C4-2B (cell line): Measurements from ENCODE around the gene EIF2S2.

Experiments
- H3K27ac ChIP-seq: fragments of 450-650 bp; 2 replicates; pipeline ENCODE4 v1.5.1; 2017
- ZFX ChIP-seq: fragments of 450-650 bp; IDR thresholded peaks from 2 replicates; pipeline ENCODE4 v1.6.1; 2017
- TF ChIP-seq, protein P1 (sequence below): fragments of 450-650 bp; conservative IDR thresholded peaks from 2 replicates; pipeline ENCODE4 v1.5.1; 2017; ENCODE audit warnings: mild to moderate bottlenecking

Gene EIF2S2

DNA sequence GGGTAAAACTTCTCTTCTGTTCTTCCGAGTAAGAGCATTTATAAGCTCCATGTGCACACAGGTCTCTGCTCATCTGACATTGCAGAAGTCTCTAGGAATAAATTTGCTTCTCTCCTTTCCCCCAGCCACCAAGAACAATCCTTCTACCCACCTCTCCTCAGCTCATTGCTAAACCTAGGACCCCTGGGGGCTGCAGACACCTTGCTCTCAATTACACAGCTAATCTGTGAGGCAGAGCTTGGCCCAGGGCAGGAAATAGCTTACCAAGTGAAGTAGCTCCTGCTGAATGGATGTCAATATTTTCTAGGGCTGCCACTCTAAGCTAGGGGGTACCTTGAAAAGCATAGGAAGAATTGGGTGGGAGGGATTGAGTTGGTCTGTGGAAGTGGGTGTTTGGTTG lies 44.0 kb downstream of the EIF2S2 start:
- no peak overlapping the region for H3K27ac ChIP-seq
- TF ChIP-seq, protein P1, sequence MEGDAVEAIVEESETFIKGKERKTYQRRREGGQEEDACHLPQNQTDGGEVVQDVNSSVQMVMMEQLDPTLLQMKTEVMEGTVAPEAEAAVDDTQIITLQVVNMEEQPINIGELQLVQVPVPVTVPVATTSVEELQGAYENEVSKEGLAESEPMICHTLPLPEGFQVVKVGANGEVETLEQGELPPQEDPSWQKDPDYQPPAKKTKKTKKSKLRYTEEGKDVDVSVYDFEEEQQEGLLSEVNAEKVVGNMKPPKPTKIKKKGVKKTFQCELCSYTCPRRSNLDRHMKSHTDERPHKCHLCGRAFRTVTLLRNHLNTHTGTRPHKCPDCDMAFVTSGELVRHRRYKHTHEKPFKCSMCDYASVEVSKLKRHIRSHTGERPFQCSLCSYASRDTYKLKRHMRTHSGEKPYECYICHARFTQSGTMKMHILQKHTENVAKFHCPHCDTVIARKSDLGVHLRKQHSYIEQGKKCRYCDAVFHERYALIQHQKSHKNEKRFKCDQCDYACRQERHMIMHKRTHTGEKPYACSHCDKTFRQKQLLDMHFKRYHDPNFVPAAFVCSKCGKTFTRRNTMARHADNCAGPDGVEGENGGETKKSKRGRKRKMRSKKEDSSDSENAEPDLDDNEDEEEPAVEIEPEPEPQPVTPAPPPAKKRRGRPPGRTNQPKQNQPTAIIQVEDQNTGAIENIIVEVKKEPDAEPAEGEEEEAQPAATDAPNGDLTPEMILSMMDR = no peak
- no peak for TF ChIP-seq ZFX

DNA sequence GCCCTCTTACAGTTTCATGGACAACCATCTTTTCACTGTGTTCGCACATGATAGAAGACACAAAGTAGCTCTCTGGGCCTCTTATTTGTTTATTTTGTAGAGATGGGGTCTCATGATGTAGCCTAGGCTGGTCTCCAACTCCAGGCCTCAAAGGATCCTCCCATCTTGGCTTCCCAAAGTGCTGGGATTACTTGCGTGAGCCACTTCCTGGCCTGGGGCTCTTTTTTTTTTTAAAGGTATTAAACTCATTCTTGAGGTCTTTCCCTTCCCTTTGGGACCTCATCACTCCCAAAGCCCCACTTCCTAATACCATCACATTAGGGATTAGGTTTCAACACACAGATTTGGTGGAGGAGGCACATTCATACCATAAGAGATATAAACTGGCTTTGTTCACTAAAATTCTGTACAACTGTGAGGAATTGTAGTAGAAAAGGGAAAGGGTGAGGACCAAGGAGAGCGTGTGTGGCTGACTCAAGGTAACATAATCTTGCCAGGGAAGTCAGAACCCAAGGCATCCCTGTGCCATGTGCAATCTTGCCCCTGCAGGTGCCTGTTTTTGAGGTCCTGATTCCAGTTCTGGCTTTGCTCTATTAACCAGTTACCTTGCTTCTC lies 45.5 kb downstream of the EIF2S2 start:
- TF ChIP-seq, protein P1 = no peak
- no peak for TF ChIP-seq ZFX
- no peak overlapping the region for H3K27ac ChIP-seq

DNA sequence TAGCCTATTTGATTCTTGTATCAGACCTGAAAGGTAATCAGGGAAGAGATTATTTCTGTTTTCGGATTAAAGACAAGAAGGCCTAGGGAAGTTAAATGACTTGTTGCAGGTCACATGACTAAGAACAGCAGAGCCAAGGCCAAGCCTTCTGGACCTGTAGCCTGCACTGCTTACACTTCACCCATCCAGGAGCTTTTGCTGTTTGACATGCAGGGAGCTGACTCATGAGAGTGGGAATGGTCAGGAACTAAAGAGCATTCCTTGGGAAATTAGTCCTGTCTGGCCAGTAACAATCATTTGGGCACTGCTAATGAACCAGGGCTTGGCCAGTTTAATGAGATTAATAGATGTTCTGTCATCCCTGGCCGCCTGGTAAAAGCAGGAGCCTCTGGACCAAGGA lies 46.8 kb downstream of the EIF2S2 start:
- no peak overlapping the region for H3K27ac ChIP-seq
- TF ChIP-seq, protein P1 = no peak
- no peak for TF ChIP-seq ZFX

DNA sequence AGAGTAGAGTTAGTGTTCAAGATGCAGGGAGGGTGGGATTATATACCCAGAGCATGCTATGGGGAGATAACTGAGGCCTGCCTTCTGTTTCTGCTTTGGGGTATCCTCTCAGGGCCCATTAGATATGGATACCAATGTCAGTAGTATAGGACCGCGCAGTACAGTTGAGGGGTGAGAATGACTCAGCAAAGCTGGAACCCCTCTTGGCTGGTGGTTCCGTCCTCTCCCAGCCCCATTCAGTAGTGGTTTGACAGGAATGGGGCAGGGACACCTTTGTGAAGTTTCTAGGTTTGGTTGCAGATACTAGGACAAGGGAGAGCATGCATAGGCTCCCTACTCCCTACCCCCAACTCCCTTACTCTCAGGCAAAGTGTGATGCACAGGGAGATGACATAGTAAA lies 47.8 kb downstream of the EIF2S2 start:
- TF ChIP-seq, protein P1 = no peak
- no peak for TF ChIP-seq ZFX
- H3K27ac ChIP-seq = no peak overlapping the region

DNA sequence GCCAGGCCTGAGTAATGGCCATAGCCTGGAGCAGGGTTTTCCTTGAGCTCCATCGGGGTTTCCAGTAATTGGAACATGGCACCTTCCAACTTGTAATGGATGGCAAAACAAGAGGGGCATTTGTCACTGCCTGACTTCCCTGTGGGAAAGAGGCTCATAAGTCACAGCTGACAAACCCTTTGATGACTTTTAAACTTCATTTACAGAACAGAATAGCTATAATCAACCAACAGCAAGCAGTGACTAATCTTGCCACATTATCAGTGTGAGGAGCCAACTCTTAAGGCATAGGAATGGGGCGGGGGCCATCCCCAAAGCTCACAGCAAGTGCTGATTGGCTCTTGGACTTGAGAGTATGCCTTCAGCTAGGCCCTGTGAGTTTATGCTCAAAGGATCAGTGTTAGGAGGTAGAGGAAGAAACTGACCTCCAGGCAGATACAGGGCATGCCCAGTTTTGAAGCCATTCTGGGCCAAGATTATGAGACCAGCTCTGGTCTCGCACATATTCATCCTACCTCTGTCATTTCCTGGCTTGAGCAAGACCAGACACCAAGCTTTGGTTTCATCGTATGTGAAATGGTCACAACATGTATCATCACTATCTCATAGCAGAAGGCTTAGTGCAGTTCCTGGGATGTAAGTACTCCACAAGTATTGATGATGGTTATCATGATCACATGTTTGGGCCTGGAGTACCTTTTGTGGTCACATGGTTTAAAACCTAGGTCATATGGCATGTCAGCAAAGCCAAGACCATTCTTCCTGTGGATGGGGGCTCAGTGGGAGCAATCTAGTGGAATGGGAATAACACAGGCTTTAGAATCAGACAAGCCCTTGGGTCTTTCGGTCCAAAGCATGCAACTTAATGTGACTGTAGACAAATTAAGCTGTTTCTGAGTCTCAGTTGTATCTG lies 49.2 kb downstream of the EIF2S2 start:
- no peak overlapping the region for H3K27ac ChIP-seq
- TF ChIP-seq ZFX = no peak
- TF ChIP-seq, protein P1 = no peak

DNA sequence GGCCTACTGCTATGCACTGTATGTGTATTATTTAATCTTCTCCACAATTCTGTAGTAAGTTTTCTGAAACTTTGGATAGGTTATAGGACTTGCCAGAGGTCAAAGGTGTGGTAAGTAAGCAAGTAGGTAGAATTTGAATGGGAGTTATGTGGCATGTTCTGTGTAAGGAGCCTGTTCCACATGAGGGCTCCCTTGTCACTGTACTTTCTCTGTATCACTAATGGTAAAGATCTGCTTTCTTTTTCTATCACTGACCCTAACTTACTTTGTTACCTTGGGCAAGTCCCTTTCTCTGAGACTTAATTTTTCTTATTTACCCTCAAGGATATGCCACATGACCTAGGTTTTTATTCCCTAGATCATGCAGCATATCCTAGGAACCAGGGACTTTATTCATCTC lies 50.3 kb downstream of the EIF2S2 start:
- H3K27ac ChIP-seq = no peak overlapping the region
- no peak for TF ChIP-seq ZFX
- TF ChIP-seq, protein P1 = no peak

DNA sequence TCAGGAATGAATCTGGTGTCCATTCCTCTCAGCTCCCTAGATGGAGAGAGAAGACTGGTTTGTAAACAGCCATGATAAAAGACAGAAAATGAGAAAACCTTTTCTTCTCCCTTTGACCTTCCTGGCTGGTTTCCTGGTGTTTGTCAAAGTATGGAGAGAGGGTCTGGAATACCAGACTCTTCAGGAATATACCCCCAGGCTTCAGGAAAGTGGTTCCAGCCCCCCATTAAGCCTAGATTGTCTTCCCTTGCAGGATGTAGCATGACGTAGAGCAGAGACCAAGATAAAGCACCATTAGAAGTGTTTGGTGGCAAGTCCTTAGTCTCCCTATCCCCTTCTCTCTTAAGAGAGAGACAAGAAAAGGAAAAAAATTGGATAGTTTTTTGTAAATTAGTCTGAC lies 51.1 kb downstream of the EIF2S2 start:
- TF ChIP-seq ZFX = no peak
- TF ChIP-seq, protein P1 = no peak
- H3K27ac ChIP-seq = no peak overlapping the region
